Measurements from ENCODE around the gene SFMBT2. TPM values are rescaled to one million over a fixed set of nuclear protein-coding genes. Genes with fewer than 3 reads are reported as not detected.

Gene SFMBT2
- total RNA-seq, 1 experiment from 2014 or later = 0.02 TPM

- TF ChIP-seq, protein P1, sequence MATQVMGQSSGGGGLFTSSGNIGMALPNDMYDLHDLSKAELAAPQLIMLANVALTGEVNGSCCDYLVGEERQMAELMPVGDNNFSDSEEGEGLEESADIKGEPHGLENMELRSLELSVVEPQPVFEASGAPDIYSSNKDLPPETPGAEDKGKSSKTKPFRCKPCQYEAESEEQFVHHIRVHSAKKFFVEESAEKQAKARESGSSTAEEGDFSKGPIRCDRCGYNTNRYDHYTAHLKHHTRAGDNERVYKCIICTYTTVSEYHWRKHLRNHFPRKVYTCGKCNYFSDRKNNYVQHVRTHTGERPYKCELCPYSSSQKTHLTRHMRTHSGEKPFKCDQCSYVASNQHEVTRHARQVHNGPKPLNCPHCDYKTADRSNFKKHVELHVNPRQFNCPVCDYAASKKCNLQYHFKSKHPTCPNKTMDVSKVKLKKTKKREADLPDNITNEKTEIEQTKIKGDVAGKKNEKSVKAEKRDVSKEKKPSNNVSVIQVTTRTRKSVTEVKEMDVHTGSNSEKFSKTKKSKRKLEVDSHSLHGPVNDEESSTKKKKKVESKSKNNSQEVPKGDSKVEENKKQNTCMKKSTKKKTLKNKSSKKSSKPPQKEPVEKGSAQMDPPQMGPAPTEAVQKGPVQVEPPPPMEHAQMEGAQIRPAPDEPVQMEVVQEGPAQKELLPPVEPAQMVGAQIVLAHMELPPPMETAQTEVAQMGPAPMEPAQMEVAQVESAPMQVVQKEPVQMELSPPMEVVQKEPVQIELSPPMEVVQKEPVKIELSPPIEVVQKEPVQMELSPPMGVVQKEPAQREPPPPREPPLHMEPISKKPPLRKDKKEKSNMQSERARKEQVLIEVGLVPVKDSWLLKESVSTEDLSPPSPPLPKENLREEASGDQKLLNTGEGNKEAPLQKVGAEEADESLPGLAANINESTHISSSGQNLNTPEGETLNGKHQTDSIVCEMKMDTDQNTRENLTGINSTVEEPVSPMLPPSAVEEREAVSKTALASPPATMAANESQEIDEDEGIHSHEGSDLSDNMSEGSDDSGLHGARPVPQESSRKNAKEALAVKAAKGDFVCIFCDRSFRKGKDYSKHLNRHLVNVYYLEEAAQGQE (IDR thresholded peaks at IDR 0.05; ENCODE audit: low read depth) = no peak
These were observed 288.3 kb downstream of the SFMBT2 start (continued) for GRCh38 chr10:7122561-7122960.

GRCh38 chr10:7121154-7121797 lies 289.6 kb downstream of the SFMBT2 start:
- ATAC-seq = peak; percentile 70
- peak; percentile 8 for DNase-seq (ENCODE audit: low read depth, low spot score)
- POLR2A ChIA-PET = no interaction called here
- 0 out of 2 replicates have a peak, but pooled peaks cover 12% of the 10 kb centered on the region for H3K27me3 ChIP-seq (ENCODE audit: insufficient read depth, low read length)
- intact Hi-C loops (cut with micrococcal nuclease) = loop anchor here (5.0 kb wide), 1 partner anchor 296 kb away; no protein-coding TSS in a partner anchor
- H3K9me3 ChIP-seq (ENCODE audit: control insufficient read depth in 1 of 2, insufficient read depth in 1 of 2, low read depth in 1 of 2, low read length in 2 of 2) = no peaks in the 10 kb centered on the region
- CTCF ChIA-PET = interaction anchor here (0.6 to 1.3 kb wide), 10 partner anchors 8 to 454 kb away, joined by 3 to 6 read pairs (median 3); no protein-coding TSS in a partner anchor
- H3K9ac ChIP-seq (ENCODE audit: low read length) = no peak overlapping the region
- no peaks in the 10 kb centered on the region for H4K20me1 ChIP-seq (ENCODE audit: insufficient read depth)
- RAD21 ChIA-PET (ENCODE audit: low non-redundant PET in 1 of 2, low total read pairs in 2 of 2, uncharacterized antibody in 2 of 2, unreplicated experiment in 2 of 2) = no interaction called here
- no peaks in the 10 kb centered on the region for H3K4me1 ChIP-seq (ENCODE audit: control insufficient read depth in 1 of 2, insufficient read depth in 2 of 2, low read length in 2 of 2)
- H3K4me2 ChIP-seq (ENCODE audit: low read length) = no peak overlapping the region
- H2AFZ ChIP-seq (ENCODE audit: low read depth, low read length, poor library complexity, severe bottlenecking) = no peak overlapping the region
- no peak overlapping the region for H3K27ac ChIP-seq (ENCODE audit: low read depth, low read length)
- H3K79me2 ChIP-seq (ENCODE audit: insufficient read depth, low read length) = no peaks in the 10 kb centered on the region
- no TSS peak for BruUV-seq (replicated peaks)
- no peaks in the 10 kb centered on the region for H3K36me3 ChIP-seq (ENCODE audit: control insufficient read depth in 1 of 2, insufficient read depth in 2 of 2, low read length in 2 of 2)
- no peak overlapping the region for H3K4me3 ChIP-seq (replicated peaks in 1 of 2; ENCODE audit: low read depth in 1 of 2, low read length in 2 of 2)
- TF ChIP-seq SRF (IDR thresholded peaks at IDR 0.05; ENCODE audit: low read depth) (no peak), RAD21 (IDR thresholded peaks at IDR 0.05; ENCODE audit: low read depth) (peak; percentile 33), CBX3 (IDR thresholded peaks at IDR 0.05; ENCODE audit: low read depth) (no peak), FOSL1 (IDR thresholded peaks at IDR 0.05; ENCODE audit: low read depth) (no peak)
- TF ChIP-seq, protein P2, sequence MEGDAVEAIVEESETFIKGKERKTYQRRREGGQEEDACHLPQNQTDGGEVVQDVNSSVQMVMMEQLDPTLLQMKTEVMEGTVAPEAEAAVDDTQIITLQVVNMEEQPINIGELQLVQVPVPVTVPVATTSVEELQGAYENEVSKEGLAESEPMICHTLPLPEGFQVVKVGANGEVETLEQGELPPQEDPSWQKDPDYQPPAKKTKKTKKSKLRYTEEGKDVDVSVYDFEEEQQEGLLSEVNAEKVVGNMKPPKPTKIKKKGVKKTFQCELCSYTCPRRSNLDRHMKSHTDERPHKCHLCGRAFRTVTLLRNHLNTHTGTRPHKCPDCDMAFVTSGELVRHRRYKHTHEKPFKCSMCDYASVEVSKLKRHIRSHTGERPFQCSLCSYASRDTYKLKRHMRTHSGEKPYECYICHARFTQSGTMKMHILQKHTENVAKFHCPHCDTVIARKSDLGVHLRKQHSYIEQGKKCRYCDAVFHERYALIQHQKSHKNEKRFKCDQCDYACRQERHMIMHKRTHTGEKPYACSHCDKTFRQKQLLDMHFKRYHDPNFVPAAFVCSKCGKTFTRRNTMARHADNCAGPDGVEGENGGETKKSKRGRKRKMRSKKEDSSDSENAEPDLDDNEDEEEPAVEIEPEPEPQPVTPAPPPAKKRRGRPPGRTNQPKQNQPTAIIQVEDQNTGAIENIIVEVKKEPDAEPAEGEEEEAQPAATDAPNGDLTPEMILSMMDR (IDR thresholded peaks at IDR 0.05 in 2 of 3, conservative IDR thresholded peaks at IDR 0.05 in 1 of 3; ENCODE audit: borderline replicate concordance in 1 of 3, insufficient read depth in 1 of 3, low read depth in 2 of 3, low read length in 2 of 3) = peak in 2 of 3 experiments; percentile 72 to 73; a peak in 4 of 6 replicates
- no peaks in the 10 kb centered on the region for H3K9me2 ChIP-seq (ENCODE audit: insufficient read depth)

Measured in HCT116 (cell line).